GM19324 (cell line): ENCODE data around the gene IFNGR1.

Experiments
- ATAC-seq: cut with Tn5 transposase; IDR thresholded peaks from one replicate; pipeline ENCODE4 v1.9.1; 2021; ENCODE audit warnings: mild to moderate bottlenecking, moderate library complexity; ENCODE audit not compliant: unreplicated experiment, low FRiP score

The IFNGR1 gene

DNA sequence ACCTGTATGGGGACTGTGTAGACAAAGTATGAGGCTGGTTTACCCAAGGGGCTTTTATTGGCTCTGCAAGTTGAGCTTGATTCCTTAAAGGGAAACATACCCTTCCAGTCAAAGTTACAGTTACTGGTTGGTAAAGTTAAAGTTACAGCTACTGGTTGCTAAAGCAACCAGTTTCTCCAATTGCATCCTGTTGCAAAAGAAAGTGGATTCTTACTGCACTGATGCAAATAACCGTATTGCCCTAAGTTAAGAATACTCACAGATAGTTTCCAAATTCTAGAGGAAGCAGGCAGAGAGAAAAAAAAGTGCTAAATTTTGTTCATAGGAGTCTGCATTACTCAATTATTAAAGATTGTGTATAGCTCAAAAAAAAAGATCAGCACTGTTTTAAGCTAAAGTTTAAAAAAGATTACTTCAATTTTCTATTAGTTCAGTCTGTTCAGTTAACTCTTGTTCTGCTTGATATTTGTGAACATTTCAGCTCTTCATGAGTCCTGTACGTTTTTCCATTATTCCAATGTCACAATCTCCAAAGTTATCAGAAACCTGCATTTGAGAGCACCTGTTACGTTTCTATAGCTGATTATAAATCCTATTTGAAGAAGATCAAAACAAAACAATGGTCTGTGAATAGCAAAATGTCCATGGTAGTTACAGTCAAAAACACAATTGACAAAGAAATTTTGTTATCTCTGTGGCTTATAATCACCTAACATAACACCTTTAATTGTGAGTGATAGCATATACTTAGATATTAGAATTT lies 37.1 kb downstream of the IFNGR1 start:
- ATAC-seq, result no peak

DNA sequence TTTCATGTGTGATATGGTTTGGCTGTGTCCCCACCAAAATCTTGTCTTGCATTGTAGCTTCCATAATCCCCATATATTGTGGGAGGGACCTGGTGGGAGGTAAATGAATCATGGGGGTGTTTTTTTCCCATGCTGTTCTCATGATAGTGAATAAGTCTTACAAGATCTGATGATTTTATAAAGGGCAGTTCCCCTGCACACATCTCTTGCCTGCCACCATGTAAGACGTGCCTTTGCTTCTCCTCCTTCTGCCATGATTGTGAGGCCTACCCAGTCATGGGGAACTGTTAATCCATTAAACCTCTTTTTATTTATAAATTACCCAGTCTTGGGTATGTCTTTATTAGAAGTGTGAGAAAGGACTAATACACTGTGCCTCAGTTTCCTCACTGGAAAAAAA lies 41.6 kb downstream of the IFNGR1 start:
- ATAC-seq, result no peak

DNA sequence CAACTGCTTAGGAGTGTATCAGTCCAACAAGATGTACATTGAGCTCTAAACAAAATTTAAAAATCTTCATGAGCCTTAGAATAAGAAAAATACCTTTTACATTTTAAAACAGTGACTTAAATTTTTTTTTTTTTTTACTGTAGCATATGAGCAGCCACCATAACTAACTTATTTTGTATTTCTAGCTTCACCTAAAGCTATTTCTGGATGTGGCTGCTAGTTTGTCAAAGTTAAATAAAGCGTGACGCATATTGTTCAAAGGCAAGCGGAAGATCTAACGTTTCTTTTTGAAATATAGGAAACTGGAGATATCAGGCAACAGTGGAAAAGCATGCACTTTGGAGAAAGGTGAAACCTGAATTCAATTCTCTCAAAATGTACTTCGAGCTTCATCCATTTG lies 42.5 kb downstream of the IFNGR1 start:
- no peak for ATAC-seq

DNA sequence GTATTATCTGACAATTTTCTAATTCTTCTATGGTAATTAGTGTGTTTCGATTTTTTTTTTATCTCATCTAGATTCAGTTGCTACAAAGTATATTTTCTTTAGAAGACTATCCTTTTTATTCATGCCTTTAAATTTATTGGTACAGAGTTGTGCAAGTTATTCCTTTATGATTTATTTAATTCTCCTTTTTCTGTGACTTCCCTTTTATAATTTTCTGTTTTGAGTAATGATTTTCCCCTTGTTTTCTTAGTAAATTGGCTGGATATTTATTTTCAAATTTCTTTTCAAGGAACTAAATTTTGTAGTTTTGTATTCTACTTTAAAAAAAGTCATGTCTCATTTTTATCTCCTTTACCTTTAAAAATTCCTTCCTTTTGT lies 43.3 kb downstream of the IFNGR1 start:
- no peak for ATAC-seq

DNA sequence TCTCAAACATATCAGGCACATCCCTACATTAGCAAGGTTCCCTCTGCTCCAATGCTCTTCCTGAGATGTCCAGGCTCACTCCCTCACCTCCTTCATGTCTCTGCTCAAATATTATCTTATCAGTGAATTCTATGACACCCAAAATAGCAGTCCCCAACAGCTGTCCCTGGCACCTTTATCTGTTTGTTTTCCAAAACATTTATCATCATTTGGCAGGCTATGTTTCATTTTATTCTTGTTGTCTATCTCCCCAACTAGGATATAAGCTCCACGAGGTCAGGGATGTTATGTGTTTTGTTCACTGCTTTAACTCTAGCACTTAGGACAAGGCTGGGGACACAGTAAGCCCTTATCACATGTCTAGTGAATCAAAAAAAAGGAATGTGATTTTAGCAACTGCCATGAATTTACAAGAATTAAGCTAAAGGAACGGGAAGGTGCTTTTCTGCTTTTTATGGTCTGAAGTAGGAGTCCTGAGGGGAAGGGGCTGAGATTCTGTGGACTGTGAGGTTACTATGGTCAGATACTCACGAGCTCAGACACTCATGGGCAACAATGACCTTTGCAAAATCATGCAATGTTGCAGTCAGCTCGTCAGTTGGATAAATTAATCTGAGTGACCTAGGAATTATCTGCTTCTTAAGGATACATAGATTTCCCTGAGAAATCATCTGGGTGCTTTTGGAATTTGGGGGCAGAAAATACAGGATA lies 43.9 kb downstream of the IFNGR1 start:
- no peak for ATAC-seq

DNA sequence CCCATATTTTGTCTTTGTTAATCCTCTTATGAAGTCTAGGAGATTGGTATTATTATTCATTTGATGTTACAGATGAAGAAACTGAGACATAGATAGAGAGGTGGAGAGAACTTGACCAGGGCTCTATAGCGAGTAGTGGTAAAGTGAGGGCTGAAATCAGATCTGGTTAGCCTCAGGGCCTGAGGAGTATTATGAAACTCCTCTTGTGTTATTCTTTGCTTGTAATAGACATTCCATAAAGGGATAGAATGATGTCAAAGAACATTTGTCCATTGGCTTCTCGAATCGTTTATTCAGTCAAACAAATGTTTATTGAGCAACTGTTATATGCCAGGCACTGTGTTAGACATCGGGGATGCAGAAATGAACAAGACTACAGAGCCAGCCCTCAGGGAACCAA lies 45.7 kb downstream of the IFNGR1 start, which contains the start of gene IL22RA2:
Gene IL22RA2, minus strand, starts transcription at position 144 of the 400 bp plus-strand sequence. CDS start 11,895 bp downstream, outside the sequence.
- no peak for ATAC-seq

DNA sequence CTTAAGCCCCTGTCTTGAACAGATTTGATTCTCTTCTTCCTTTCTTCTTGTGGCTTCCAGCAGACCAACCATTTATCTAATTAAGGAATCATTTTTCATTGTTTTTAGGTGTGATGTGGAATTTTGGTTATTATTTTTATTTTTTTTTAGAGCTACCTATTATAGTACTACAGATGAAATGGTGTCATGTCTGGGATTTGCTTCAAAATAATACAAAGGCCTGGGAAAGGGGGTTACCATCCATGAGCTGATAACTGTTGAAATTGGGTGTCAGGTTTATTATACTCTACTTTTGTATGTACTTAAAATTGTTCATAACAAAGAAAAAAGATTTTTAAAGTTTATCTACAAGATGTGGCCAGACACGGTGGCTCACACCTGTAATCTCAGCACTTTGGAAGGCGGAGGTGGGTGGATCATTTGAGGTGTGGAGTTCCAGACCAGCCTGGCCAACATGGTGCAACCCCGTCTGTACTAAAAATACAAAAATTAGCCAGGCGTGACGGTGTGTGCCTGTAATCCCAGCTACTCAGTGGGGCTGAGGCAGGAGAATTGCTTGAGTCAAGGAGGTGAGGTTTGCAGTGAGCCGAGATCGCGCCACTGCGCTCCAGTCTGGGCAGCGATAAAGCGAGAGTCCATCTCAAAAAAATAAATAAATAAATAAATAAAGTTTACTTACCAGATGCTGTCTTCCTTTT lies 46.3 kb downstream of the IFNGR1 start:
- ATAC-seq, result no peak

DNA sequence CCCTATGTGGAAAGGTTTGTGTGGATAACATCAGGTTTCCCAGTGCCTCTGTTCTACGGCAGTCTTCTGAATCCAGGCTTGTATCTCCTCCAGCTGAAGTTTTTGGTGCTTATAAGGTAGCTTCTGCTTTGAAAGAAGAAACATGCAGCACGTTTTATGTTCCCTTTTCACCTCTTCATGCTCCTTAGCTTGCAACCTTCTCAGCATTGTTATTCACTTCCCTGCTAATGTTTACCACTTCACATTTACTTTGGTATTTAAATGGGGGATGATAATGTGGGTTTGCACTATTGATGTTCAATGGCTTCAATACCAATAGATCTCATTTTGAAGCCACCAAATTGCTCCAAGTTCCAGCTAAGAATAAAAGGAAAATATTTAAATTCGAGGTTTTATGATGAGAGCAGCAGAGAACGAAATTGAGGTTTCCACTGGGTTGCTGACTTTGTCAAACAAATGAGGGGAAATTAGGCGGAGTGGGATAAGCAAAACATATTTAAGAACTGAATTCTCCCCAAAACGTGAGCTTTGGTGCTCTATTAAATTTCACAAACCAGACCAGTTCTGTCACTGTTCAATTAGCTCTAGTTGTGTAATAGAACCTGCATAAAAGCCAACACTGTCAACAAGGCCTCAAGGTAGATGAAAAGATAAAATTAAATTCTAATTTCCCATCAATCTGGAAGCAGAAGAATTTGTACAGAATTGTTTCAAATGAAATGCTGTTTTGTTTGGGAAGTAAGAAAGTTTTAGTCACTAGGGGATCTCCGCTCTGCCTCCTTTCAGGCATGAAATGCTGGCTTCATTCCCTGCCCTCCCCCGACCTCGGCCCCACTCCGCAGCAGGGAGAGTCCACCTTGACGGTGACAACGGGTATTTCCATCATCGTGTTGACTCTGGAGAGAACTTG lies 47.1 kb downstream of the IFNGR1 start:
- ATAC-seq, result no peak

DNA sequence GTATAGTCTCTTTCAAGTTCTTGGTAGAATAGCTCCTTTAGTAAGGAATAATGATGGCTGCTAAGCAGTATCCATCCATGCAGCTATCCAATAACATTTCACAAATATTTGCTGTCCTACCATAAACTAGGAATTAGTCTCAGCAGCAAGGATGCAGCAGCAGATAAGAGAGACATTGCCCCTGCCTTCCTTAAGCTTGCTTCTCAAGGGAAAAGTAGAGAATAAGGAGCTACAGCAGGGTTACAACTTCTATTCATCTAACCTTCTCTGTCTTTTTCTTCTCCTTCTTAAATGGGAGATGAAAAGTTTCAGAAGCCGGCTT lies 48.2 kb downstream of the IFNGR1 start:
- no peak for ATAC-seq

DNA sequence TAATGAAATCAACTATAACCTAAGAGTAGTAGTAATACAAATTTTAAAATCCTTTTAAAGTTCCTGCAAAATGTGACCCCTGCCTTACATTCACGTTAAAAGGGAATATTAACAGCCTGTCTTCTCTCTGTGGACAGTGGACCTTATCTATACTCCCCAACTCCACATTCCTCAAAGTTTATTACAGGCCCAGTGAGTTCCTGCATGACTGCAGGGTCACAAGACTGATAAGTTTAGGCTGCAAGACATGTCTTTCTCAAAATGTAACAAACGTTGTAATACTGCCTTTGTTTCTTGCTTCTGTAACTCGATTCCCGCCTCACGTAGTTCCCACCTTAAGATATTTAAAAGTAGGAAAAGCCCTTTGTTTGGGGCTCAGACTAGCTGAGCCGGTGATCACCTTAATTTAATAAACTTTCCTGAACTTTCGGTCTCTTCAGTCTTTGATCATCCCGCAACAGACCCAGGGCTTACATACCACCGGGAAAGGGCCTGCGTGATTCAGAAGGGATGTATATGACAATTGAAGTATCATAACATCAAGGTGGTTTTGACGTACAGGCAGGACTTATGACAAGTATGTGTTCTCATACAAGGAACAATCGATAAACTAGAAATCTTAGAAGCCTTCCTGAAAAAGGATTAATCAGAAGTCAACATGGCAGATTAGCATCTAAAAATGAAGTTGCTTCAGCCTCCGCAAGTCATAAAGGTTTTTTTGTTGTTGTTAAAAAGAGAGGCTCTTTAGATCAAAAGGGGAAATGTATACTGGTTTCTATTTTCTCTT lies 48.7 kb downstream of the IFNGR1 start:
- ATAC-seq, result no peak

DNA sequence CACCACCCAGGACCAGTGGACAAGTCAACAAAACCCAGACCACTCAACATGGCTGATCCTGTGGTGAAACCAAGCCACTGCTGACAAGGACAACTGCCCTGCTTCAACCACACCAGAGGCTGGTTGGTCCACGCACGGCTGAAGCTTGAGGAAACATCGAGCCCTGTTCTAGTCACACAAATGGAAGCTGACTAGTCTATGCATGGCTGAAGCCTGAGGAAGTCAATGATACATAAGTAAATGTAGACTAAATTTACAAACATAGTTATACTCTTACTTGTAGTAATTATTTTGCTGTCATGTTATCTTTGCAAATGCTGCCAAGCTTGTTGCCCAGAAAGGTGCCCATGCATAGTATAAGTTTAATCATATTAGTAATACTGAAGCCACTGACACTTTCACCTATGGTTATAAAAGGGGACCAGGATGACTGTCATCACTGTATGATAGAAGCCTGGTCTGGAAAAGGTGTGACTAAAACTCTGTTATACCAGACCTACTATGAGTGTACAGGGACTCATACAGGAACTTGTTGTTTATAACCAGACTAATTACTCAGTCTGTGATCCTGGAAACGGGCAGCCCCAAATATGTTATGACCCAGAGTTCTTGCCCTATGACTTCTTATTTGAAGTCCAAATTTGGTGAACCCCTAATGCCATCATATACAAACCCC lies 51.3 kb downstream of the IFNGR1 start:
- ATAC-seq, result no peak

DNA sequence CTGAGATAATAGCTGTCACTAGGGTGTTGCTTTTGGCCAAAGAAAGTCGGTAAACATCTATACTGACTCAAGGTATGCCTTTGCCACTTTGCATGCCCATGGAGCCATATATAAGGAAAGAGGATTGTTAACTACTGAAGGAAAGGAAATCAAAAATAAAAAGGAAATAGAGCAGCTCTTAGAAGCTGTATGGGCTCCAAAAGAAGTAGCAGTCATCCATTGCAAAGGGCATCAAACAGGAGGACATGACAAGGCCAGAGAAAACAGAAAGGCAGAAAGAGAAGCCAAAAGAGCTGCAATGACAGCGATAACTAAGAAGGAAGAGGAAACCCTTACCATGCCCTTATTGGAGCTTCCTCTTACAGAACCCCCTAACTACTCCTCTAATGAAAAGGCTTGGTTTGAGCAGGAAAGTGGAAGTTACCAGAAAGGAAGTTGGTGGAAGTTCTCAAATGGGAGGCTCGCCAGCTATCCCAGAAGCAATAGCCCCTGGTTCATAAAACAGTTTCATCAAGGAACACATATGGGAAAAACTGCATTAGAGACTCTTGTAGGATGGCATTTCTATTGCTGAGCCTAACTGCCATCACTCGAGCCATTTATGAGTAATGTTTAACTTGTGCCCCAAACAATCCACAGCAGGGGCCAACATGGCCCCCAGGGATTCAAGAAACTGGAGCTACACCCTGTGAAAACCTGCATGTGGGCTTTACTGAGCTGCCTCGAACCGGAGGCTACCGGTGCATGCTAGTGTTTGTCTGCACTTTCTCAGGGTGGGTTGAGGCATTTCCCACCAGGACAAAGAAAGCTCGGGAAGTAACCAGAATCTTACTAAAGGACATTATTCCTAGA lies 52.7 kb downstream of the IFNGR1 start:
- no peak for ATAC-seq

DNA sequence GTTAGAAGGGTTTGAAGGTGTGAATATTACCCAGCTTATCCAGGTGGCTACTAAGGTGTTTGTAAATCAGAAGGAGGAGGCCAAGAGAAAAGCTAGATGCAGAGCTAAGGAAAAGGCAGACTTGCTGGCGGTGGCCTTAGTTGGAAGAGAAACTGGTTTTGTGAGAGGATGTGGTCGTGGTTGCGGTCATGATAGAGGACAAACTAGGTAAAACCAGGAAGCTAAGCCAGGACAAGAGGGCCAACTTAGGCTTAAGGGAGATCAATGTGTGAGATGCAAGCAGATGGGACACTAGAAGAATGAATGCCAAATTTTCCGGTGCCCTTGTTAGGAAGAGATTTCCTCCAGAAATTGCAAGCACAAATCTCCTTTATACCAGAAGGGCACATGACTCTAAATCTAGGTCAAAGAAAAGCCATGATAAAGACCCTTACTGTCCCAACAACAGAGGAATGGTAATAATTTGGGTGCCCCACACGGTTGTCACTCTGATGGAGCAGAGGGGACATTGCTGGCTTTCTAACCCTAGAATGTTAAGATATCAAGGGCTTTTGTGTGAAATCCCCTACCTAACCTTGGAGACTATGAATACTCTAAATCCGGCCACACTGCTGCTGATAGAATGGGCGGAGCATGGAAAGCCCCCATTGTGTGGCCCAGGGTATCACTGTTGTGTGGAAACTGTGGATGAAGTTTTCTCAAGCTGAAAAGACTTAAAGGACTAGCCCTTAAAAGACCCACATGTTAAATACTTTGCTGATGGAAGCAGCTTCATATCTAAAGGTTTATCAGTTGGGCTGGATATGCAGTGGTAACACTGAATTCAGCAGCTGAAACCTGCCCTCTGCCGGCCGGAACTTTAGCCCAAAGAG lies 53.6 kb downstream of the IFNGR1 start:
- ATAC-seq, result no peak

DNA sequence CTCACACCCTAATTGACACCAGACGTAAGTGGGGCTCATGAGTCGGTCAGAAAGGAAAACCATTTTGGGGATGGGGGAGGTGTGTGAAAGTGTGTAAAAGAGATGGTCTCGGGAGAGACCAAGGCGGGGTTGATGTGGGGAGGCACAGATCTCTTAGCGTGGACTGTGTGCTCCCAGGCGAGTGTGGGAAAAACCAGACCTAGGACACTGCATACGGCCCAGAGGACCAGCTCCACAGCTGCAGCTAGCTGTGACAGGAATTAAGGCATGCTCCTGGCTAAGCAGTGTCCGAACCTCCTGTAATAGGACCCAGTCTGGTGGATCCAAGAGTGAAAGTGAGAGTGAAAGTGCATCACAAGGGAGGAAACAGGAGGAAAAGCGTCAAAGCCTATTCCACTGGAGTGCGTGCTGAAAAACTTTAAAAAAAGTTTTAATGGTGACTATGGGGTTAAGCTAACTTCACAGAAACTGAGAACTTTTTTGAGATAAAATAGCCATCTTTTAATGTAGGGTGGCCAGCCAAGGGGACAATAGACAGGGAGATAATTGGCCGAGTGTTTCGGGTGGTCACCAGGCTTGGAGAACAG lies 55.4 kb downstream of the IFNGR1 start:
- ATAC-seq, result no peak

DNA sequence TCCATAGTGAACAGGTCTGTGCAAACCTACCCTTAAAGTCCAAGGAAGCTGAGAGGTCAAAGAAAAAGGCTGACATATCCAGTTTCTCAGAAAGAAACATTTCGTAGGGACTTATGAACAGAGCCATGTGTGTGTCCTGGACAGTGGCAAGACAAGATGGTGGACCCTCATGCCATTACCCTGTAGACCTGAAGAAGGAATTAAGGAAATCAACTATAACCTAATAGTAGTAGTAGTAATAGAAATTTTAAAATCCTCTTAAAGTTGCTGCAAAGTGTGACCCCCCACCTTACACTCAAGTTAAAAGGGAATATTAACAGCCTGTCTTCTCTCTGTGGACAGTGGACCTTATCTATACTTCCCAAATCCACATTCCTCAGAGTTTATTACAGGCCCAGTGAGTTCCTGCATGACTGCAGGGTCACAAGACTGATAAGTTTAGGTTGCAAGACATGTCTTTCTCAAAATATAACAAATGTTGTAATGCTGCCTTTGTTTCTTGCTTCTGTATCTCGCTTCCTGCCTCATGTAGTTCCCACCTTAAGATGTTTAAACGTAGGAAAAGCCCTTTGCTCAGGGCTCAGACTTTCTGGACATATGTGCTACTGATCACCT lies 56.4 kb downstream of the IFNGR1 start:
- no peak for ATAC-seq

DNA sequence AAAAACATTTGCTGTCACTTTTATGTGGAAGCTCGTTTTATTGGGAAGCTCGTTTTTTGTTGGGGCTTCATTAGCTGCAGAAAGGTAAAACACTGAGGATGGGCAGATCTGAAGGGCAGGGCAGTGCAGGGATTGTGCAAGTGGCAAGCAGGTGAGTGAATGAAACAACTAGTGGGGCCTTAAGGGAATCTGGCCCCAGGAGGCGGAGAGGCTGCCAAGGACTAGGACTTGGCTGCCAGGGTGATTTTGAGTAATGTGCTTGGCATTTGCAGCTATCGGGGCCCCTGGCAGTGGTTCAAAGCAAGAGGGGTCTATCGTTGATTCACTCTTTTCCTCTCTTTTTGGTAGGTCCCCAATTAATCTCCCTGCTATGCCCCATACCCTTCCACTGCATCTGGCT lies 57.2 kb downstream of the IFNGR1 start:
- no peak for ATAC-seq

DNA sequence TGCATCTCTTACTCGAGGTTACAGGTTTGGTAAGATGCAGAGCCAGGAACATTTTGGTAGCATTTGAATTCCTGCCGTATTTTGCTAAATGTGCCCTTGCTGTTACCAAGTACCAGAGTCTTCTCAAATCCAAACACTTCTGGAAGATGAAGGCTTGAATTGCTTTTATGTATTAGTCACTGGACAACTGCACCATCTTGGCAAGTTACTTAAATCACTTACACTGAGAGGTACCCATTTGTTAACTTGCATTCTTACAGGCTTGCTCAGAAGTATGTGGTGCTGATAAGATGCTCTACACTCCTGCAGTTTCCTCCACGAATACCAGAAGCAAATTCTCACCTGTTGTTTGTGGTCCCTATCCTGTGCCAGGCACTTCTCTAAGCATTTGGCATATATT lies 58.4 kb downstream of the IFNGR1 start:
- no peak for ATAC-seq
